ENCODE measurements around the gene MYO9B.

DNA sequence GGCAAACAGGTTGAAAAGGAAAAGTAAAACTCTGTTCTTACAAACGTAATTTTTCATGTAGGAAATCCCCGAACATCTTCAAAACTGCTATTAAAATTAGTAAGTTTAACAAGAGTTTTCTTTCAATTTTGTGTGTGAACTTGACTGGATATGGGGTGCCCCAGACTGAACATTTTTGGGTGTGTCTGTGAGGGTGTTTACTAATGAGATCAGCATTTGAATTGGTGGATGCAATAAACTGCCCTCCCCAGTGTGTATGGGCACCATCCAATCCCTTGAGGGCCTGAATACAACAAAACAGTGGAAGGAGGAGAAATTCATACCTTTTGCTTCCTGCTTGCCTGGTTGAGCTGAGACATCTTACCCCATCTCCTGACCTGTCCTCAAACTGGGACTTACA is 12.1 kb upstream of the MYO9B start:
- TF ChIP-seq CTCF (conservative IDR thresholded peaks at IDR 0.05; ENCODE audit: low read depth, low read length) = no peak
- no peak for TF ChIP-seq EZH2phosphoT487 (IDR thresholded peaks at IDR 0.05; ENCODE audit: borderline replicate concordance, low read length)
